NCI-H69 (cell line): ENCODE measurements around the gene STAG1.

Experiments
- DNase-seq: peaks from one replicate; lab custom pipeline; 2025; lab: John Stamatoyannopoulos, UW

Gene STAG1

DNA sequence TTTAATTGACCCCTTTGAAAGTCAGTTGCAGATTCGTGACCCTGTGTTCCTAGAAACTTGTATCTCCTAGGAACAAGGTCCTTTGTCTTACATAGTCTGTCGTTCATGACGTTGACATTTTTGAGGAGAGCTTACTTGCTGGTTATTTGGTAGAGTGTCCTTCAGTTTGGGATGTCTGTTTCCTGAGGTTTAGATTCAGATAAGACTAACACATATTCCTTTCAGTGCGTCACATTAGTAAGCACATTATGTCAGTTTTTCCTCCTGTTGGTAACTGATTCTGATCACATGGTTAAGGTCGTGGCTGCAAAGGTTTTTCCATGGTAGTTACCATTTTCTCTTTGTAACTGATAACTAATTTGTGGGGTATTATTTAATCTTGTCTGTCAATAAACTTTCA, 421.3 kb downstream of the STAG1 start:
- DNase-seq, result no peak

DNA sequence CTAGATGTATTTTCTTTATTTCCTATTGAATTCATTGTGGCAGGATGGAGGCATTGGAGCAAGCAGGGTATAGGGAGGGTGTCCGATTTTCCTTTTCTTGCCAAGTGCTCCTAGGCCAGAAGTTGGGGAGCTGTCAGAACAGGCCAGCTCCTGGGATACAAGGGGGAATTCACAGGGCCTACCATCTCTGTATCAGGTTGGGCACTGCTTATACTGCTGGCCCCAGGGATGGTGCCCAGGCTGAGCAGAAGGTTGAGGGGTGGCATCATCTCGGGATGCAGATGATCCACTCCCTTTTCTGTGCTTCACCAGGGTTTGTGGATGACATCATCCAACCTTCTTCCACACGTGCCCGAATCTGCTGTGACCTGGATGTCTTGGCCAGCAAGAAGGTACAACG, 422.6 kb downstream of the STAG1 start:
- DNase-seq, result no peak

DNA sequence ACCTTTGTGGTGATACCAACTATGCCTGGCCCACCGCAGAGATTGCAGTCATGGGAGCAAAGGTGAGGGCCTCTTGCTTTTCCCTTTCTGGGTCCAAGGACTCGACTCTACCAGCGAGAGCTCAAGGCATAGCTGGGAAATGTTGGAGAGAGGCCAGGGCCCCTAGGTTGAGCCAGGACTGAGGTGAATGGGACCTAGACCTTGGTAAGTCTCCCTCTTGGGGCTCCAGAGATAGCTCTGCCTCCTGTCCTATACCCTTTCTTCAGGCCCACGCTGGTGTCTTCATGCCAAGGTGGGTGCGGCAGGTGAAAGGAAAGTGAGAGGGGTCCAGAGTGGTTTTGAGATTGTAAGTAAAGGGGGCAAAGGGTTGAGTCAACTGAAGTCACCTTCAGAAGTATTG, 424.5 kb downstream of the STAG1 start:
- DNase-seq, result no peak

DNA sequence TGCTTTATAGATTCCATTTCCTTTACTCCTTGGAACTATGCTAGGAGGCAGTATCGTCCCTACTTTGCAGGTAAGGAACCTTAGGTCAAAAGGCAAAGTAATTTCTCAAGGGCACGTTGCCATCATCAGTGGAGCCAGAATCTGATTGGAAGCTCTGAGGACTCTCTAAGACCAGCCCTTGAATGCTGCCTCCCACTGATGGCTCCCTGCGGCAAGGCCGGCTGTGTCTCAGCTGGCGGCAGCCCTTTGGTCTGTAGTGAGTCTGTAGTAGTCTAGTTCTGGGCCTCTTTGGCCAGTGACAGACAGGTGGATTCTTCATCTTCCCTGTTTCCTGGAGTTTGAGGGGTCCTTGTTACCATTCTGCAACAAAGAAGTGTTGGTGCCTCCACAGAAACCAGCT, 425.9 kb downstream of the STAG1 start:
- DNase-seq, result no peak

DNA sequence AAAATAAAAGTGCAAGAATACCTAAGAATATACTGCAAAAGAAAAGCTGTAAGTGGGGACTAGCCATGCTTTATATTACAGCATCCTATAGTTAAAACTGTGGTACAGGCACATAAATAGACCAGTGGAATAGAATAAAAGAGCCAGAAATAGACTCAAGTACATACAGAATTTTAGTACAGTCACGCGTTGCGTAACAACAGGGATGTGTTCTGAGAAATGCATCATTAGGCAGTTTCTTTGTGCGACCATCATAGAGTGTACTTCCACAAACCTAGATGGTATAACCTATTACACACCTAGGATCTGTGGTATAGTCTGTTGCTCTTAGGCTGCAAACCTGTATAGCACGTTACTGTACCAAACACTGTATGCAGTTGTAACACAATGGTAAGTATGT, 440.2 kb downstream of the STAG1 start:
- no peak for DNase-seq

DNA sequence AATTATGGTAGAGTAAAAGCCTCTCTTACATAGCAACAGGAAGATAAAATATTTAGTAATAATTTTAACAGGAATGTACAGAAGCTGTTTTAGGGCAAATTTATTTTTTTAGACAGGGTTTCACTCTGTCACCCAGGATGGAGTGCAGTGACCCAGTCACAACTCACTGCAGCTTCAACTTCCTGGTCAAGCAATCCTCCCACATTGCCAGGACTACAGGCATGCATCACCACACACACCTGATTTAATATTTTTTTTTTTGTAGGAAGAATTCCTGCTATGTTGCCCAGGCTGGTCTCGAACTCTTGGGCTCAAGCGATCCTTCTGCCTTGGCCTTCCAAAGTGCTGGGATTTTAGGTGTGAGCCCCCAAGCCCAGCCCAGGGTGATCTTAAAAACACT, 440.9 kb downstream of the STAG1 start:
- DNase-seq, result no peak

DNA sequence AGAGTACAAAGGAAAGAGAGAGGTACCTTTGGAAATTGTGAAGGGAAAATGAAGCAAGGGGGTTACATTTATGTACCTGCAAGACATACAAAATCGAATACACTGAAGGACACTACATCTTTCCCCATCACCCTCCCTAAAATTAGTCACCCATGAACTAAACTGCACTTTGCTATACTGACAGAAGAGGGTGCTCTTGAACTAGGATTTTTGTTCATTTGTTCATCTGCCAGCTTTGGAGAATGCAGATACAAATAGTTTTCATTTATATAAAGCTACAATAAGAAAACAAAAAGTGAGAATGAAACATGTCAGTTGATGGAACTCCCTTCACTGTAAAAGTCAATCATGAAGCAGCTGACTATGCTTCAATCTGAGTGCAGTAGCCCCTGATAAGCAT, 446.3 kb downstream of the STAG1 start:
- peak; percentile 40 for DNase-seq

DNA sequence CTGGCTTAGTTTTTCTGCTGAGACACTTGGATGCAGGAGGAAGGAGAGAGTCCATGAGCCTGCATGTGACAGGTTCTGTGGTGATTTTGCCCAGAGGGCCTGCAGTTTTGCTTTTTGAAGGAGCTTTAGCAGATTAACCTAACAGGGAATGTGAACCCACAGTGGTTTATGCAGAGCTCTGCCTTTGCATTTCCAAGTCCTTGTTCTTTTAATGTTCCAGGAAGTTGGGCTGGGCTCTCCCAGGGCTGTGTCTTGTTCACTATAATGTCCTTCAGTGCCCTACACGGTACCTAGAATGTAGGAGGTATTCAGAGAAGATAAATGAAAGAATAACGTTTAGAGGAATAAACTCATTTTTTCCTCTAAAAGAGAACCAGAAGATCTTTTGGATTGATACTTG, 451.7 kb downstream of the STAG1 start:
- no peak for DNase-seq

DNA sequence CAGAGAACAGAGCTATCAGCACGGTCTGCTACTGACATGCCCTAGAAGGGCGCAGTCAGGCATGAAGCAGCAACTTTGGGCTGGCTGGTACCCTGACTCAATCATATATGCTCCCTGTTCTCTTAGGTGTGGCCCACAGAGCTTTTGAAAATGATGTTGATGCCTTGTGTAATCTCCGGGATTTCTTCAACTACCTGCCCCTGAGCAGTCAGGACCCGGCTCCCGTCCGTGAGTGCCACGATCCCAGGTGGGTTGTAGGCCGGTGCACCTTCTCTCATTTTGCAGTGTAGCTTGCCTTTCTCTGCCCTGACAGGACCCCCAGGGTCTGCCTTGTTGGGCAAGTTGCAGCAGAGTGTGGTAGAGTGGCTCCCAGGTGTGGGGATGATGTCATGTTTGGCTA, 454.4 kb downstream of the STAG1 start:
- no peak for DNase-seq

DNA sequence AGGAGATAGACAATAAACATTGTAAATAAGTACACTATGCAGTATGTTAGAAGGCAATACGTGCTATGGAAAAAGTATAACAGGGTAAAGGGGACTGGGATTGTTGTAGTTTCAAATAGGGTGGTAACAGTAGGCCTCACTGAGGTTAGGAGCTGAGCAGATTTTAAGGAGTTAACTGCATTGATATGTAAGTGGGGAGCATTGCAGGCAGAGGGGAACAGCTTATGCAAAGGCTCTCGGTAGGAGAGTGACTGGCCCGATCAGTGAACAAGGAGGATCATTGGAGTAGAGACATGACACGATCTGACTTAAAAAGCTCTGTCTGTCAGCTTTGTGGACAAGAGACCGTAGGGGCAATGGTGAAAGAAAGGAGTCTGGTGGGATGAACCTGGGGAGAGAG, 455.2 kb downstream of the STAG1 start:
- DNase-seq, result no peak

DNA sequence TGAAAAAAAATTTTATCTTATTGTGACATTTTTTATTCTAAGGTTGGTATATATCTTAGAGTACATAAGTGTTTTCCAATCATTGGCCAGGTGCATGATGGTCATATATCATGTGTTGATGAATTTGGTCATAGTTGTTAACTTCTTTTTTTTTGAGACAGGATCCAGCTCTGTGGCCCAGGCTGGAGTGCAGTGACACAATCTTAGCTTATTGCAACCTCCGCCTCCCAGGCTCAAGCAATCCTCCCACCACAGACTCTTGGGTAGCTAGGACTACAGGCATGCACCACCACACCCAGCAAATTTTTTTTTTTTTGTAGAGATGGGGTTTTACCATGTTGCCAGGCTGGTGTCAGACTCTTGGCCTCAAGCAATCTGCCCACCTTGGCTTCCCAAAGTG, 458.0 kb downstream of the STAG1 start:
- no peak for DNase-seq

DNA sequence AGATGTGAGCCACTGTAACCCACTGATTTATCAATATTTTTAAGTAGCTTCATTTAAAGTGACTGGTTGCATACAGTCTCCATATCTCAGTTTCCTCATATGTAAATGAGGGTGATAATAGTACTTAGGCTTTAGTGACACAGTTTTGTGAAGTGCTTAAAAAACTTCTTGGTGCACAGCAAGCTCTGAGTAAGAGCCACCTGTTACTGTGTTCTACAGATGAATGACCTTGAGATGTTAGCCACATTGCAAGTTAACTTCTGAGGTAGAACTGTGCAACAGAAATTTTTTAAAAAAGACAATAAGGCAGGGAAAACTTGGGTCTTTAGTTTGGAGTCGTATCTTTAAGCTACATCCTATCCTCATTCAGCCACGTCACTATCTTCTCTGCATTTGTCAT, 458.9 kb downstream of the STAG1 start:
- DNase-seq, result no peak

DNA sequence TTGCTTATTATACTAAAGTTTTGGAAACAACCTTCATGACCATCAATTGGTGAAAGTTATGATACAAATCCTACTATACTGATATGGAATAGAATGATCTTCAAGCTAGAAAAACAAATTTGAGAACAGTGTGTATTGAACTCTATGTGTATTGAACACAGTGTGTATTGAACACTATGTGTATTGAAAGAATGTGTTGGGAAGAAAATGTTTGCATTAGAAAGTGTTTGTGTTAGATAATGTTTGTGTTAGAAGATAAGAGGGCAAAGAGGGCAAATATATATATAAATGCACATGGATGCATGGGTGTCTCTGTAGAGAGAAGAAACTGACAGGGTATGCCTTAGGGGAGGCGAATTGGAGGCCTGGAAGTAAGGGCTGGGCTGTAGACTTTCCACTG, 459.7 kb downstream of the STAG1 start:
- DNase-seq, result no peak

DNA sequence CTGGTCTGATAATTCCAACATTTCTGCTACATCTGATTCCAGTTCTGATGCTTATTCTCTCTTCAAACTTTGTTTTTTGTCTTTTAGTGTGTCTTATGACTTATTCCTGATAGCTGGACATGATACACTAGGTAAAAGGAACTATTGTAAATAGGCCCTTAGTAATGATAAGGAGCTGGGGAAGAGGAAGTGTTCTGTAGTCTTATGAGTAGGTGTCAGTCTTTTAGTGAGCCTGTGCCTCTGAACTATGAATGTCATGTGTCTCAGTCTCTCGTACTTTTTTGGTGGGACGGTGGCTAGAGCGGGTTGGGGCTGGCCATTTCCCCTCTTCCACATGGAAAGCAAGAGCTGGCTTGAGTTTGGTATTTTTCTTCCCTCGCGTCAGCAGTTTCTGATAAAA, 460.9 kb downstream of the STAG1 start:
- DNase-seq, result no peak
